GM12873 (cell line): ENCODE data around the gene PIAS4.

Experiments
- CTCF ChIP-seq: IDR thresholded peaks from 2 replicates; pipeline ENCODE4 v1.5.1; 2012; ENCODE audit warnings: low read depth, mild to moderate bottlenecking, moderate library complexity, low read length, control low read depth; ENCODE audit not compliant: insufficient read depth; ENCODE audit errors: missing control alignments

The PIAS4 gene

DNA sequence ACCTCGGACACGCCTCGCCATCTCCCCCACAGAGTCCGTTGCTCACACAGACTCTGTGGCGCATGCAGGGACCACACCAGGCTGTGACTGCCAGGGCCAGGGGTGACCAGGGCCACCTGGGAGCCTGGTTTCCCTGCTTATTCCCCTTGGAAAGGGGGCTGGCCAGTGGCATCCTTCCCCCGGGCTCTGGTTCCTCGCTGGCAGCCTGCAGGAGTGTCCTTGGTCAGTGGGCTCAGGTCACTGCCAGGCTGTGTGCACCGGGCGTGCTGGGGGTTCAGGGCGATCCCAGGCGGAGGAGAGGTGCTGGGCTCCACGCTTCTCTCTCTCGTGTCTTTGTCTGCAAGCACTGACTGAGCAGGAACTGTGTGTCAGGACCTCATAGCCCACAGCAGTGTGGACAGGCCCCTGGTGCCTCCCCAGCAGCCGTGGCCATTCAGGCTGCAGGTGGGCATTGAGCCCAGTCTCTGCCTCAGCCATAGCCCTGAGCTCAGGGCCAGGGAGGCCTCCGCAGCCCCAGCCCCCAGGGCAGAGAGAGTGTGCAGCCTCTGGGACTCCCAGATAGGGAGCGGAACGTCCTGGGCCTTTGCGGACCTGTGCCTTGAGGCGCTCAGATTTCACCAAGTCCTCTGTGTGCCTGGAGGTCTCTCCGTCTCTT, 6.5 kb downstream of the PIAS4 start:
- no peak for TF ChIP-seq CTCF

- no peak for TF ChIP-seq CTCF
Measured at GRCh38 chr19:4014541-4015491, 7.3 kb downstream of the PIAS4 start.

- no peak for TF ChIP-seq CTCF
Measured at GRCh38 chr19:4015705-4016402, 8.3 kb downstream of the PIAS4 start.

DNA sequence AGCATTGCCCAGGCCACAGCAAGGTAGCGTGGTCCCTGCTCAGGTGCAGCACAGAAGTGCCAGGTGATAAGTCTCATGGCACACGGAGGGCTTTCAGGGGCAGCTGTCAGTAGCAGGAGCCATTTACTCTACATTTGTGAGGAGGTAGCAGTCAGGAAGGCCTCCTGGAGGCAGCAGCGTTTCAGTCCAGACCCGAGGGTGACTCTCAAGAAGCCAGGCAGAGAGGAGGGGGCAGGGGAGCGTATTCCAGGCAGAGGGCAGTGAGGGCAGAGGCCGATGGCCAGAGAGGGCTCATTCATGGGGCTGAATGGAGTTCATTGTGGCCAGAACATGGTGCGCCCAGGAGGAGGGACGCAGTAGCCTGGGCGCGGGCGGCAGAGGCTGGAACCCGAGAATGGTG, 8.9 kb downstream of the PIAS4 start:
- TF ChIP-seq CTCF: no peak

- no peak for TF ChIP-seq CTCF
Measured at GRCh38 chr19:4016903-4017638, 9.5 kb downstream of the PIAS4 start.

GRCh38 chr19:4018140-4018613, 10.6 kb downstream of the PIAS4 start:
- no peak for TF ChIP-seq CTCF
